Suprapubic skin (tissue), 4 donors: Measurements from ENCODE around the gene COASY.
"Not testable (repeated sequence)": the region's sequence is repeated elsewhere in the genome, so short reads cannot be mapped to it uniquely, and the experiment has no call there.

ENCODE experiments used
- EP300 ChIP-seq: sonication (generic); formaldehyde crosslinking; IDR thresholded peaks from one replicate; pipeline ENCODE4 v1.6.1; 2017; ENCODE audit warnings: antibody characterized with exemption
- POLR2A ChIP-seq, 2 donors: fragments of 450-650 bp; IDR thresholded peaks; one replicate each; pipeline ENCODE4 v1.6.1; 2017; ENCODE audit warnings: antibody characterized with exemption in 2 of 2, mild to moderate bottlenecking in 2 of 2, moderate library complexity in 2 of 2
- POLR2AphosphoS5 ChIP-seq, 3 donors: sonication (generic); formaldehyde crosslinking; IDR thresholded peaks; one replicate each; pipeline ENCODE4 v1.6.1; 2017; ENCODE audit warnings: antibody characterized with exemption in 3 of 3
- TF ChIP-seq, protein P1 (sequence below), 2 donors: fragments of 200-600 bp in 1 of 2; fragments of 450-650 bp in 1 of 2; sonication (generic) in 1 of 2; IDR thresholded peaks; one replicate each; pipeline ENCODE4 v1.5.1; 2016 to 2019; ENCODE audit warnings: antibody characterized with exemption in 2 of 2, mild to moderate bottlenecking in 1 of 2, moderate library complexity in 1 of 2

DNA sequence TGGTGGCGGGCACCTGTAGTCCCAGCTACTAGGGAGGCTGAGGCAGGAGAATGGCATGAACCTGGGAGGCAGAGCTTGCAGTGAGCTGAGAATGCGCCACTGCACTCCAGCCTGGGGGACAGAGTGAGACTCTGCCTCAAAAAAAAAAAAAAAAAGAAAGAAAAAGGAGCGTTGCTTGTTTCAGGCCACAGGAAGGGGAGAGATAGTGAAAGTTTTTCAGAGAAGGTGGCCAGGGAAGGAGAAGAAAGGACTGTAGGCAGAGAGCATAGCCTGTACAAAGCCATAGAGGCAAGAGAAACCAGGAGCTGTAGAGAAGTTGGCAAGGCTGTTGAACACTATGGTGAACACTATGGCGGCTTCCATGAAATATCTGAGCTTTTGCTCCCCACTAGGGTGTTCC is 21.4 kb upstream of the COASY start:
- not testable (repeated sequence) for TF ChIP-seq POLR2AphosphoS5 (IDR thresholded peaks at IDR 0.05); POLR2A (IDR thresholded peaks at IDR 0.05); EP300
- TF ChIP-seq, protein P1, sequence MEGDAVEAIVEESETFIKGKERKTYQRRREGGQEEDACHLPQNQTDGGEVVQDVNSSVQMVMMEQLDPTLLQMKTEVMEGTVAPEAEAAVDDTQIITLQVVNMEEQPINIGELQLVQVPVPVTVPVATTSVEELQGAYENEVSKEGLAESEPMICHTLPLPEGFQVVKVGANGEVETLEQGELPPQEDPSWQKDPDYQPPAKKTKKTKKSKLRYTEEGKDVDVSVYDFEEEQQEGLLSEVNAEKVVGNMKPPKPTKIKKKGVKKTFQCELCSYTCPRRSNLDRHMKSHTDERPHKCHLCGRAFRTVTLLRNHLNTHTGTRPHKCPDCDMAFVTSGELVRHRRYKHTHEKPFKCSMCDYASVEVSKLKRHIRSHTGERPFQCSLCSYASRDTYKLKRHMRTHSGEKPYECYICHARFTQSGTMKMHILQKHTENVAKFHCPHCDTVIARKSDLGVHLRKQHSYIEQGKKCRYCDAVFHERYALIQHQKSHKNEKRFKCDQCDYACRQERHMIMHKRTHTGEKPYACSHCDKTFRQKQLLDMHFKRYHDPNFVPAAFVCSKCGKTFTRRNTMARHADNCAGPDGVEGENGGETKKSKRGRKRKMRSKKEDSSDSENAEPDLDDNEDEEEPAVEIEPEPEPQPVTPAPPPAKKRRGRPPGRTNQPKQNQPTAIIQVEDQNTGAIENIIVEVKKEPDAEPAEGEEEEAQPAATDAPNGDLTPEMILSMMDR (IDR thresholded peaks at IDR 0.05), result not testable (repeated sequence)
